ENCODE measurements around the gene CENPV.

DNA sequence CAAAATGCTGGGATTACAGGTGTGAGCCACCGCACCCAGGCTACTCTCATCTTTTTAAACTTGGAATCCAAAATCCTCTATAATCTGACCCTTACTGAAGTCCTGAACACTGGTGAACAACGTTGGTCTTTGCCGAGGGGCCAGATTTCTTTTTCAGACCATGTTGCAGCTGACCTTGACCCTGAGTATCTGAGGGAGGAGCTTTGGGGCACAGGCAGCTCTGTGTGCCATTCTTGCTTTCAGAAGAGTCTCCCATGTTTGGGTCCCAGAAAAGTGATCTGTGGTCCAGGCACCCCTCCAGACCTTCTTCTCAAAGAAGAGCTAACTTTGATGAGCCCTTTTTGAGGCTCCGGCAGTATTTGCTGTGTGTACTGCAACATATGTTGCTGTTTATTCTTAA lies 50.4 kb downstream of the CENPV start:
- no peak for TF ChIP-seq EZH2 (IDR thresholded peaks at IDR 0.05; ENCODE audit: borderline replicate concordance, low read length)
- TF ChIP-seq, protein P1, sequence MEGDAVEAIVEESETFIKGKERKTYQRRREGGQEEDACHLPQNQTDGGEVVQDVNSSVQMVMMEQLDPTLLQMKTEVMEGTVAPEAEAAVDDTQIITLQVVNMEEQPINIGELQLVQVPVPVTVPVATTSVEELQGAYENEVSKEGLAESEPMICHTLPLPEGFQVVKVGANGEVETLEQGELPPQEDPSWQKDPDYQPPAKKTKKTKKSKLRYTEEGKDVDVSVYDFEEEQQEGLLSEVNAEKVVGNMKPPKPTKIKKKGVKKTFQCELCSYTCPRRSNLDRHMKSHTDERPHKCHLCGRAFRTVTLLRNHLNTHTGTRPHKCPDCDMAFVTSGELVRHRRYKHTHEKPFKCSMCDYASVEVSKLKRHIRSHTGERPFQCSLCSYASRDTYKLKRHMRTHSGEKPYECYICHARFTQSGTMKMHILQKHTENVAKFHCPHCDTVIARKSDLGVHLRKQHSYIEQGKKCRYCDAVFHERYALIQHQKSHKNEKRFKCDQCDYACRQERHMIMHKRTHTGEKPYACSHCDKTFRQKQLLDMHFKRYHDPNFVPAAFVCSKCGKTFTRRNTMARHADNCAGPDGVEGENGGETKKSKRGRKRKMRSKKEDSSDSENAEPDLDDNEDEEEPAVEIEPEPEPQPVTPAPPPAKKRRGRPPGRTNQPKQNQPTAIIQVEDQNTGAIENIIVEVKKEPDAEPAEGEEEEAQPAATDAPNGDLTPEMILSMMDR (IDR thresholded peaks at IDR 0.05; ENCODE audit: low read length): no peak
